ENCODE data around the gene SGCD.

SGCD gene

GRCh38 chr5:156411185-156411613 is 84.2 kb downstream of the SGCD start:
- DNase-seq (ENCODE audit: low spot score), result no peak
- TF ChIP-seq CTCF (IDR thresholded peaks at IDR 0.05; ENCODE audit: extremely low read depth, insufficient read depth, missing control alignments), result no peak

GRCh38 chr5:156411957-156412356 is 85.0 kb downstream of the SGCD start:
- DNase-seq (ENCODE audit: low spot score), result no peak
- in situ Hi-C loops (cut with MboI; ENCODE audit: low pct_unique_long_range_greater_than_20kb, low sequenced_read_pairs, unreplicated experiment), result no loop called here
- no peak for TF ChIP-seq CTCF (IDR thresholded peaks at IDR 0.05; ENCODE audit: extremely low read depth, insufficient read depth, missing control alignments)

More at GRCh38 chr5:156411185-156411613, 84.2 kb downstream of the SGCD start:
- in situ Hi-C loops (cut with MboI; ENCODE audit: low pct_unique_long_range_greater_than_20kb, low sequenced_read_pairs, unreplicated experiment), result no loop called here

- DNase-seq (ENCODE audit: low spot score), result no peak
- no peak for TF ChIP-seq CTCF (IDR thresholded peaks at IDR 0.05; ENCODE audit: extremely low read depth, insufficient read depth, missing control alignments)
- in situ Hi-C loops (cut with MboI; ENCODE audit: low pct_unique_long_range_greater_than_20kb, low sequenced_read_pairs, unreplicated experiment), result no loop called here
These were observed 87.4 kb downstream of the SGCD start for GRCh38 chr5:156414391-156414790.

GRCh38 chr5:156419661-156420060 is 92.7 kb downstream of the SGCD start:
- TF ChIP-seq CTCF (IDR thresholded peaks at IDR 0.05; ENCODE audit: extremely low read depth, insufficient read depth, missing control alignments), result no peak
- DNase-seq (ENCODE audit: low spot score), result no peak
- in situ Hi-C loops (cut with MboI; ENCODE audit: low pct_unique_long_range_greater_than_20kb, low sequenced_read_pairs, unreplicated experiment), result no loop called here

GRCh38 chr5:156420665-156421064 is 93.7 kb downstream of the SGCD start:
- in situ Hi-C loops (cut with MboI; ENCODE audit: low pct_unique_long_range_greater_than_20kb, low sequenced_read_pairs, unreplicated experiment), result no loop called here
- TF ChIP-seq CTCF (IDR thresholded peaks at IDR 0.05; ENCODE audit: extremely low read depth, insufficient read depth, missing control alignments), result no peak
- DNase-seq (ENCODE audit: low spot score), result no peak

GRCh38 chr5:156421798-156422197 is 94.8 kb downstream of the SGCD start:
- no peak for DNase-seq (ENCODE audit: low spot score)
- in situ Hi-C loops (cut with MboI; ENCODE audit: low pct_unique_long_range_greater_than_20kb, low sequenced_read_pairs, unreplicated experiment), result no loop called here
- TF ChIP-seq CTCF (IDR thresholded peaks at IDR 0.05; ENCODE audit: extremely low read depth, insufficient read depth, missing control alignments), result no peak

- in situ Hi-C loops (cut with MboI; ENCODE audit: low pct_unique_long_range_greater_than_20kb, low sequenced_read_pairs, unreplicated experiment), result no loop called here
- TF ChIP-seq CTCF (IDR thresholded peaks at IDR 0.05; ENCODE audit: extremely low read depth, insufficient read depth, missing control alignments), result no peak
- no peak for DNase-seq (ENCODE audit: low spot score)
These were observed 96.6 kb downstream of the SGCD start for GRCh38 chr5:156423597-156423996.
